Kidney (tissue), 14 donors: Measurements from ENCODE around the gene TTYH2. TPM values are rescaled to one million over a fixed set of nuclear protein-coding genes. Genes with fewer than 3 reads are reported as not detected.

Source experiments
- DNase-seq, 5 donors: peaks; one replicate each; pipeline ENCODE4 v3.0.0-alpha.2; 2013 to 2020
- FAIRE-seq: peaks from 2 replicates; lab custom pipeline; 2012; peaks lifted over from hg19 to GRCh38; lab: Jason Lieb, UNC
- H3K27ac ChIP-seq, 2 donors: one replicate each; pipeline ENCODE4 v1.7.0; 2013; ENCODE audit warnings: low read depth in 2 of 2, low read length in 2 of 2, inconsistent platforms in 1 of 2
- H3K27me3 ChIP-seq: one replicate; pipeline ENCODE4 v1.7.1; 2013; ENCODE audit warnings: low read length, inconsistent platforms; ENCODE audit not compliant: control insufficient read depth, insufficient read depth
- H3K36me3 ChIP-seq, 3 donors: one replicate each; pipeline versions ENCODE4 v1.7.0 to v1.7.1; 2013; ENCODE audit warnings: low read length in 3 of 3, control low read depth in 1 of 3, inconsistent platforms in 1 of 3; ENCODE audit not compliant: insufficient read depth in 3 of 3, control insufficient read depth in 2 of 3
- H3K4me1 ChIP-seq, 3 donors: one replicate each; pipeline versions ENCODE4 v1.7.0 to v1.7.1; 2013; ENCODE audit warnings: low read length in 3 of 3, inconsistent platforms in 1 of 3, low read depth in 1 of 3; ENCODE audit not compliant: control insufficient read depth in 2 of 3, insufficient read depth in 2 of 3
- H3K4me3 ChIP-seq, 3 donors: one replicate each; pipeline versions ENCODE4 v1.7.0 to v1.8.1; 2013; ENCODE audit warnings: low read length in 3 of 3, control low read depth in 1 of 3, inconsistent platforms in 1 of 3
- H3K9ac ChIP-seq, 3 donors: one replicate each; pipeline versions ENCODE4 v1.7.0 to v1.7.1; 2013; ENCODE audit warnings: low read length in 3 of 3, control low read depth in 1 of 3, inconsistent platforms in 1 of 3
- H3K9me3 ChIP-seq, 3 donors: one replicate each; pipeline versions ENCODE4 v1.7.0 to v1.7.1; 2013; ENCODE audit warnings: low read length in 3 of 3, control low read depth in 1 of 3, inconsistent platforms in 1 of 3; ENCODE audit not compliant: control insufficient read depth in 2 of 3, insufficient read depth in 1 of 3
- CTCF ChIP-seq: IDR thresholded peaks from 3 replicates; pipeline ENCODE4 v1.5.1; 2012; ENCODE audit warnings: mild to moderate bottlenecking, moderate library complexity, borderline replicate concordance; ENCODE audit not compliant: insufficient read depth; ENCODE audit errors: extremely low read depth
- intact Hi-C: fragments of 100-400 bp; cut with DNase I; formaldehyde crosslinking; loops from one replicate; pipeline ENCODE4 v1.11.1; 2022
- polyA plus RNA-seq: library from polyadenylated mRNA; stranded (reverse); fragments of 350-450 nt; fragmentation: Illumina TruSeq; extraction: RNeasy Lipid Tissue Mini Kit (QIAGEN cat#74804); gene quantifications from one replicate; pipeline ENCODE4 v1.2.3, GENCODE V29; 2014; ENCODE audit warnings: low read depth, low replicate concordance; ENCODE audit not compliant: insufficient read depth
- total RNA-seq: library from RNA; stranded (reverse); fragmentation: NEBNext Ultra II Directional; extraction: Animal tissue kit (Norgen Biotek cat#: 25700); gene quantifications from one replicate; pipeline ENCODE4 v1.2.1, GENCODE V29; 2021
- donor health status: control.
- donor health status: control.
- donor health status: control.
- donor health status: control.
- donor health status: control.
- donor health status: DM: yes; HTN: yes; CAD: no.
- donor health status: Normal renal cell carcinoma (clear cell type).

TTYH2 gene
- total and polyA plus RNA-seq, 2 donors from 2014 or later, result 2.4 to 7.1 TPM

DNA sequence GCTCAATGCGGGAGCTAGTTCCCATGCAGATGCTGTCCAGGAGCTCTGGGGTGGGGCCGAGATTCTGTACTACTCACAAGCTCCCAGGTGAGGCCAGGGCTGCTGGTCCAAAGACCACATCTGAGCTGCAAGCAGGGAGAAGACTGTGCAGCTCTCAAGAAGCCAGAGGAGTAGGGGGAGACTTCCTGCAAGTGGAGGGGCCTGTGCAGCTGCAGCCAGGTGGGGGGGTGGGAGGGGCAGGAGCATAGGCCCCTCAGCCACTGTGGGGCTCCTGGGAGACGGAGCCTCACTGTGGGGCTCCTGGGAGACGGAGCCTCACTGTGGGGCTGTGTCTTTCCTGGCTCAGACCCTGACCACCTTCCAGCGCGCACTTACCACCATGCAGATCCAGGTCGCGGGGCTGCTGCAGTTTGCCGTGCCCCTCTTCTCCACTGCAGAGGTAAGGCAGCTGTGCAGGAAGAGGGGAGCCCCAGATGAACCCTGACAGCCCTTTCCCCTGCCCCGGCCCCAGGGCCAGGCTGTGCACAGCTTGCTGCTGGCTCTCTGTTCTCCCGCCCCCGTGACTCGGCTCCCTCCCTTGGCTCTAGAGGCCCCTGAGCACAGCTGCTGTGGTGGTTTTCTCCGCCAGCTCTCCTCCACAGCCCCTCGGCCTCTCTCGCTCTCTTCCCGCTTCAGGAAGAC lies 36.4 kb downstream of the TTYH2 start:
- no peak for TF ChIP-seq CTCF

DNA sequence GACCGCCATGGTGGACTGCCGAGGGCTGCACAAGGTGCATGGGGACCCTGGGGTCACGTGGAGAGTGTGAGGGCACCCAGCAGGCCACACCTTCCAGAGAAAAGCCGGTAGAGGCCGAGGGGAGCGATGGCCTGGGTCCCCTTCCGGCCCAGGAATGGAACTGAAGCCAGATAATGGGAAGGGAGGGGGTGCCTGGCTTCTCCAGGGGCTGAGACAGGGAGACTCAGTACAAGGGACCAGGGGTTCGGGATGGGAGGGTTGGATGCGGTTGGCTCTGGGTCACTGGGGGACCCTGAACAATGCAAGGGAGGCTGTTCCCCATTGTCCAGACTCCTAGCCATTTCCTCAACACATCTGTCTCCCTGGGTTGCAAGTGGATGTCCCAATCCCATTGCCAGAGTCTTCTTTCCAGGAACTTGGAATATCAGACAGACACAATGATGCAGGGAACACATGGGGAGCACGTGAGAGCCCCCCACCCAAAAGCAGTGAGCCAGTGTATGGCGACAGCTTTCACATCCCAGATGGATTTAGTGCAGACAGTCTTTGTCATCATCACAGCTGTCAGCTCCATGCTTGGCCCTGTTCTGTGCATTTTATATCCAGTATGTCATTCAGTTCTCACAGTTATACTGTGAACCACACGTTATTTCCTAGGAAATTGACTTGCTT lies 37.1 kb downstream of the TTYH2 start:
- no peak overlapping the region for H3K27ac ChIP-seq
- no peak for TF ChIP-seq CTCF
- FAIRE-seq, result no peak
- no peak for DNase-seq
- H3K4me1 ChIP-seq, result no peaks in the 10 kb centered on the region
- H3K27me3 ChIP-seq, result no peaks in the 10 kb centered on the region
- no peak overlapping the region for H3K4me3 ChIP-seq
- intact Hi-C loops, result no loop called here
- no peaks in the 10 kb centered on the region for H3K9me3 ChIP-seq
- H3K9ac ChIP-seq, result no peak overlapping the region
- no peaks in the 10 kb centered on the region for H3K36me3 ChIP-seq

More for the DNA sequence above, 36.4 kb downstream of the TTYH2 start:
- intact Hi-C loops, result no loop called here
- DNase-seq, result no peak
- Histone ChIP-seq H3K9me3 (no peaks in the 10 kb centered on the region), H3K36me3 (no peaks in the 10 kb centered on the region), H3K27ac (no peak overlapping the region), H3K4me3 (no peak overlapping the region), H3K9ac (no peak overlapping the region), H3K4me1 (no peaks in the 10 kb centered on the region), H3K27me3 (no peaks in the 10 kb centered on the region)
- no peak for FAIRE-seq

- intact Hi-C loops, result no loop called here
- Histone ChIP-seq H3K36me3 (no peaks in the 10 kb centered on the region), H3K9ac (no peak overlapping the region), H3K4me3 (no peak overlapping the region), H3K9me3 (no peaks in the 10 kb centered on the region), H3K27ac (no peak overlapping the region), H3K27me3 (no peaks in the 10 kb centered on the region), H3K4me1 (no peaks in the 10 kb centered on the region)
- FAIRE-seq (no peak), DNase-seq (no peak)
- TF ChIP-seq CTCF, result no peak
These were observed 37.7 kb downstream of the TTYH2 start for GRCh38 chr17:74251051-74251450.
